K562 (cell line): ENCODE data around the gene RMND5B. TPM values are rescaled to one million over a fixed set of nuclear protein-coding genes. Genes with fewer than 3 reads are reported as not detected.

Experiments used
- CC2D1A ChIP-seq: fragments of 450-650 bp; IDR thresholded peaks from 2 replicates; pipeline ENCODE4 v1.6.1; 2017; ENCODE audit warnings: mild to moderate bottlenecking
- ELF4 ChIP-seq: fragments of 450-650 bp; formaldehyde crosslinking; IDR thresholded peaks from 2 replicates; pipeline ENCODE4 v1.4.0; 2022; ENCODE audit warnings: missing genetic modification characterization
- FOXJ3 ChIP-seq: sonication (generic); formaldehyde crosslinking; IDR thresholded peaks from 2 replicates; pipeline ENCODE4 v1.4.0; 2020; ENCODE audit warnings: mild to moderate bottlenecking, missing genetic modification reagents
- ILK ChIP-seq: fragments of 450-650 bp; IDR thresholded peaks from 2 replicates; pipeline ENCODE4 v1.6.1; 2016; ENCODE audit warnings: missing genetic modification characterization, low read depth, mild to moderate bottlenecking, missing compliant biosample characterization, moderate library complexity, borderline replicate concordance
- L3MBTL2 ChIP-seq: fragments of 450-650 bp; IDR thresholded peaks from 2 replicates; pipeline ENCODE4 v1.6.1; 2016; ENCODE audit warnings: mild to moderate bottlenecking, moderate library complexity
- MTA3 ChIP-seq: fragments of 450-650 bp; formaldehyde crosslinking; IDR thresholded peaks from 2 replicates; pipeline ENCODE4 v1.6.1; 2017; ENCODE audit warnings: mild to moderate bottlenecking, borderline replicate concordance
- MYC ChIP-seq, 2 experiments: fragments of 250-450 bp in 1 of 2; sonication (Bioruptor Pico) in 1 of 2; IDR thresholded peaks; 2 replicates each; pipeline versions ENCODE4 v1.5.1 to v1.6.1; 2012 to 2021; ENCODE audit warnings: low read depth in 2 of 2, borderline replicate concordance in 1 of 2, improper control_type of control experiment in 1 of 2, low read length in 1 of 2, mild to moderate bottlenecking in 1 of 2, moderate library complexity in 1 of 2
- MYNN ChIP-seq, 2 experiments: sonication (generic); formaldehyde crosslinking in 1 of 2; IDR thresholded peaks; 2 replicates each; pipeline versions ENCODE4 v1.5.0 to v1.6.1; 2016 to 2020; ENCODE audit warnings: antibody characterized with exemption in 1 of 2, missing genetic modification reagents in 1 of 2
- PHF20 ChIP-seq: fragments of 450-650 bp; IDR thresholded peaks from 2 replicates; pipeline ENCODE4 v1.6.1; 2018; ENCODE audit not compliant: partially characterized antibody
- RAD21 ChIP-seq, 2 experiments: fragments of 250-450 bp in 1 of 2; fragments of 450-650 bp in 1 of 2; sonication (Bioruptor Pico) in 1 of 2; formaldehyde crosslinking in 1 of 2; IDR thresholded peaks in 1 of 2; conservative IDR thresholded peaks in 1 of 2; 2 replicates each; pipeline versions ENCODE4 v1.4.0 to v1.8.0; 2020 to 2022; ENCODE audit warnings: mild to moderate bottlenecking in 2 of 2, moderate library complexity in 1 of 2
- RBM17 ChIP-seq: fragments of 200-400 bp; formaldehyde crosslinking; IDR thresholded peaks from 2 replicates; pipeline ENCODE4 v1.6.1; 2017; ENCODE audit warnings: low read depth, mild to moderate bottlenecking, low read length, borderline replicate concordance
- RERE ChIP-seq: sonication (generic); formaldehyde crosslinking; IDR thresholded peaks from 2 replicates; pipeline ENCODE4 v1.8.0; 2023; ENCODE audit warnings: missing genetic modification reagents, mild to moderate bottlenecking, borderline replicate concordance
- TBL1XR1 ChIP-seq, 2 experiments: IDR thresholded peaks; 2 replicates each; pipeline ENCODE4 v1.6.1; 2012; ENCODE audit warnings: improper control_type of control experiment in 2 of 2, low read length in 2 of 2, mild to moderate bottlenecking in 1 of 2
- XRCC5 ChIP-seq: fragments of 200-400 bp; formaldehyde crosslinking; IDR thresholded peaks from 2 replicates; pipeline ENCODE4 v1.6.1; 2017; ENCODE audit warnings: low read depth, mild to moderate bottlenecking, low read length
- ZC3H8 ChIP-seq: fragments of 450-650 bp; IDR thresholded peaks from 2 replicates; pipeline ENCODE4 v1.6.1; 2017
- ZNF134 ChIP-seq: fragments of 250-450 bp; sonication (Bioruptor Pico); conservative IDR thresholded peaks from 2 replicates; pipeline ENCODE4 v1.4.0; 2020
- ZNF79 ChIP-seq: fragments of 250-450 bp; sonication (Bioruptor Pico); IDR thresholded peaks from 2 replicates; pipeline ENCODE4 v1.4.0; 2020; ENCODE audit warnings: low read depth, mild to moderate bottlenecking, moderate library complexity
- polyA plus RNA-seq, 8 experiments: library from polyadenylated mRNA; depleted of rRNA in 4 of 8; stranded (reverse) in 5 of 8; unstranded in 3 of 8; fragments of >200 nt; fragmentation: Nextera tagmentation in 2 of 8; fragmentation: Illumina TruSeq in 1 of 8; extraction: Ambion mirVana in 2 of 8; extraction: Trizol in 1 of 8; gene quantifications; 2 replicates each; pipeline versions ENCODE4 v1.2.1 to v1.2.3, GENCODE V29; 2011 to 2014; ENCODE audit warnings: inconsistent platforms in 1 of 8, missing spikeins in 1 of 8
- total RNA-seq, 7 experiments: library from RNA; depleted of rRNA in 6 of 7; stranded (reverse); fragments of >200 nt in 6 of 7; fragmentation: Illumina TruSeq in 2 of 7; extraction: Trizol in 2 of 7; gene quantifications; 2 replicates each; pipeline versions ENCODE4 v1.2.1 to v1.2.3, GENCODE V29; 2011 to 2021; ENCODE audit warnings: low replicate concordance in 1 of 7
- TF ChIP-seq, protein P1 (sequence below), 3 experiments: IDR thresholded peaks in 2 of 3; conservative IDR thresholded peaks in 1 of 3; 2 replicates each; pipeline ENCODE4 v1.5.1; 2011 to 2012; ENCODE audit warnings: low read length in 3 of 3, mild to moderate bottlenecking in 3 of 3, control low read depth in 2 of 3, improper control_type of control experiment in 1 of 3, inconsistent platforms in 1 of 3, low read depth in 1 of 3, mixed read lengths in 1 of 3, moderate library complexity in 1 of 3; ENCODE audit not compliant: insufficient read depth in 2 of 3

The RMND5B gene
- total and polyA plus RNA-seq, 9 of the 15 experiments (the other 6 are each of a cell fraction or from before 2014, with no cell fraction given): 2.6 to 57.0 (median 28.3) TPM

DNA sequence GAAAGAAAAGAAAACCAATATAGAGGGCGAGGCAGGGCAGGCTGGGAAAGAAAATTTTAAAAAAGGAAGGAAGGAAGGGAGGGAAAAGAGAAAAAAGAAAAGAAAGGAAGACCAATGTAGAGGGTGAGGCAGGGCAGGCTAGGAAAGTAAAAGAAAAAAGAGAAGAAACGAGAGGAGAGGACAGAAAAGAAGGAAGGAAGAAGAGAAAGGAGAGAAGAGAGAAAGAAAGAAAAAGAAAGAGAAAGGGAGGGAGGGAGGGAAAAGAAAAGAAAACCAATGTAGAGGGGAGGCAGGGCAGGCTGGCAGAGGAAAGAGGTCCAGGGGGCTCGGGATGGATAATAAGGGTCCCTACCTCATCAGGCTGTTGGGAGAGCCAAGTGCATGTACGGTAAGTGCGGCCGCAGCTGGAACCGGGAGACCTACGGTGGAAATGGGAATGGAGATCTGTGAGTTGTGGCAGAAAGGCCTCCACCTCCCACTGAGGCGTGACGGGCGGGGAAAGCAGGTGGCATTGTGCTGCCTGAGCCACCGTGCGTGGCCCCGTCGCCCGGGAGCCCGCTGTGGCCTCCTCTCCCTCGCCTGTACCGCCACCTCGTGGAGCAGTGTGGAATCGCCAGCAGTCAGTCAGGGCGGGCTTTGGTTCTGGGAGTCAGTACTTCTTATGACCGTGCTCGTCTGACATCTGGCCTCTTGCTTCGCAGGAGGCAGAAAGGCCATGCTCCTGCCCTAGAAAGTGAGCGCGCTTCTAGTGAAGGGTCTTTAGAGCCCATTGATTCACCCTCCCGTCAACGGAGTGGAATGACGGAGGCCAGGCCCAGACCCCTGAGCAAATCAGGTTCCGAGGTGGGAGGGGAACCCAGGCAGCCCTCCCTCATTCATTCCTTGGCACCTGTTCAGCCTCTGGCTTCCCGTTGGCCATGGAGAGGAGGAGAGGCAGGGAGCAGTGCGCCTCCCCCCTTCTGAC, 33.2 kb downstream of the RMND5B start (continued):
- TF ChIP-seq RERE (CRISPR knock-in tag) (no peak), MYC (IDR thresholded peaks at IDR 0.05; ENCODE audit: low read depth, low read length) (peak; percentile 44; the same call in 1 of the 2 replicates), MYC (CRISPR knock-in tag; IDR thresholded peaks at IDR 0.05; ENCODE audit: borderline replicate concordance, low read depth) (no peak), ELF4 (no peak), MYNN (IDR thresholded peaks at IDR 0.05) (0 out of 2 replicates have a peak, but pooled peaks have one; percentile 46), MYNN (CRISPR knock-in tag; IDR thresholded peaks at IDR 0.05) (no peak), FOXJ3 (CRISPR knock-in tag) (no peak), RBM17 (no peak), TBL1XR1 (IDR thresholded peaks at IDR 0.05; ENCODE audit: low read length in 2 of 2) (0 out of 4 replicates have a peak, but pooled peaks of 1 of the 2 experiments have one; percentile 33), PHF20 (peak; percentile 41), CC2D1A (peak; percentile 80), ZNF134 (CRISPR knock-in tag) (no peak), MTA3 (peak; percentile 67; the same call in 1 of the 2 replicates), ILK (no peak), ZC3H8 (no peak), L3MBTL2 (peak; percentile 48; the same call in 1 of the 2 replicates), XRCC5 (0 out of 2 replicates have a peak, but pooled peaks have one; percentile 43), RAD21 (CRISPR knock-in tag; conservative IDR thresholded peaks at IDR 0.05 in 1 of 2, IDR thresholded peaks at IDR 0.05 in 1 of 2) (peak; percentile 96 to 99), ZNF79 (CRISPR knock-in tag) (no peak)
- TF ChIP-seq, protein P1, sequence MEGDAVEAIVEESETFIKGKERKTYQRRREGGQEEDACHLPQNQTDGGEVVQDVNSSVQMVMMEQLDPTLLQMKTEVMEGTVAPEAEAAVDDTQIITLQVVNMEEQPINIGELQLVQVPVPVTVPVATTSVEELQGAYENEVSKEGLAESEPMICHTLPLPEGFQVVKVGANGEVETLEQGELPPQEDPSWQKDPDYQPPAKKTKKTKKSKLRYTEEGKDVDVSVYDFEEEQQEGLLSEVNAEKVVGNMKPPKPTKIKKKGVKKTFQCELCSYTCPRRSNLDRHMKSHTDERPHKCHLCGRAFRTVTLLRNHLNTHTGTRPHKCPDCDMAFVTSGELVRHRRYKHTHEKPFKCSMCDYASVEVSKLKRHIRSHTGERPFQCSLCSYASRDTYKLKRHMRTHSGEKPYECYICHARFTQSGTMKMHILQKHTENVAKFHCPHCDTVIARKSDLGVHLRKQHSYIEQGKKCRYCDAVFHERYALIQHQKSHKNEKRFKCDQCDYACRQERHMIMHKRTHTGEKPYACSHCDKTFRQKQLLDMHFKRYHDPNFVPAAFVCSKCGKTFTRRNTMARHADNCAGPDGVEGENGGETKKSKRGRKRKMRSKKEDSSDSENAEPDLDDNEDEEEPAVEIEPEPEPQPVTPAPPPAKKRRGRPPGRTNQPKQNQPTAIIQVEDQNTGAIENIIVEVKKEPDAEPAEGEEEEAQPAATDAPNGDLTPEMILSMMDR (IDR thresholded peaks at IDR 0.05 in 2 of 3, conservative IDR thresholded peaks at IDR 0.05 in 1 of 3; ENCODE audit: insufficient read depth in 2 of 3, low read depth in 1 of 3, low read length in 3 of 3): peak; percentile 97 to 98 (median 98)
